GM18526 (cell line): ENCODE data around the gene LONP1.
A peak's percentile ranks its signal among the peaks of the same experiment; 100 is the strongest.

Source experiments
- POLR2A ChIP-seq: IDR thresholded peaks from 3 replicates; pipeline ENCODE4 v1.6.1; 2011; ENCODE audit not compliant: insufficient read length; ENCODE audit errors: extremely low read depth

LONP1 gene

GRCh38 chr19:5697022-5697889, 22.7 kb downstream of the LONP1 start:
- peak; percentile 23 for TF ChIP-seq POLR2A

GRCh38 chr19:5696196-5697021, 23.5 kb downstream of the LONP1 start:
- TF ChIP-seq POLR2A: no peak

GRCh38 chr19:5695649-5696195, 24.2 kb downstream of the LONP1 start:
- no peak for TF ChIP-seq POLR2A

- TF ChIP-seq POLR2A: peak; percentile 13
Measured at GRCh38 chr19:5694956-5695648, 24.8 kb downstream of the LONP1 start.

GRCh38 chr19:5694167-5694955, 25.6 kb downstream of the LONP1 start:
- TF ChIP-seq POLR2A: peak; percentile 23

- TF ChIP-seq POLR2A: peak; percentile 11
Measured at GRCh38 chr19:5693195-5694166, 26.5 kb downstream of the LONP1 start.

GRCh38 chr19:5692723-5693194, 27.2 kb downstream of the LONP1 start:
- TF ChIP-seq POLR2A: peak; percentile 11

- no peak for TF ChIP-seq POLR2A
Measured at GRCh38 chr19:5691822-5692722, 27.9 kb downstream of the LONP1 start.

- TF ChIP-seq POLR2A: no peak
Measured at GRCh38 chr19:5690955-5691821, 28.8 kb downstream of the LONP1 start.

- TF ChIP-seq POLR2A: peak; percentile 99
Measured at GRCh38 chr19:5690125-5690954, 29.6 kb downstream of the LONP1 start, which contains the start of gene RPL36. Gene RPL36 (plus strand): TSS chr19:5690295. CDS start chr19:5690508, 213 bp downstream.
